ENCODE results near the gene CD9.
"Not testable (repeated sequence)": the region's sequence is repeated elsewhere in the genome, so short reads cannot be mapped to it uniquely, and the experiment has no call there.

CD9 gene, protein sequence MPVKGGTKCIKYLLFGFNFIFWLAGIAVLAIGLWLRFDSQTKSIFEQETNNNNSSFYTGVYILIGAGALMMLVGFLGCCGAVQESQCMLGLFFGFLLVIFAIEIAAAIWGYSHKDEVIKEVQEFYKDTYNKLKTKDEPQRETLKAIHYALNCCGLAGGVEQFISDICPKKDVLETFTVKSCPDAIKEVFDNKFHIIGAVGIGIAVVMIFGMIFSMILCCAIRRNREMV

DNA sequence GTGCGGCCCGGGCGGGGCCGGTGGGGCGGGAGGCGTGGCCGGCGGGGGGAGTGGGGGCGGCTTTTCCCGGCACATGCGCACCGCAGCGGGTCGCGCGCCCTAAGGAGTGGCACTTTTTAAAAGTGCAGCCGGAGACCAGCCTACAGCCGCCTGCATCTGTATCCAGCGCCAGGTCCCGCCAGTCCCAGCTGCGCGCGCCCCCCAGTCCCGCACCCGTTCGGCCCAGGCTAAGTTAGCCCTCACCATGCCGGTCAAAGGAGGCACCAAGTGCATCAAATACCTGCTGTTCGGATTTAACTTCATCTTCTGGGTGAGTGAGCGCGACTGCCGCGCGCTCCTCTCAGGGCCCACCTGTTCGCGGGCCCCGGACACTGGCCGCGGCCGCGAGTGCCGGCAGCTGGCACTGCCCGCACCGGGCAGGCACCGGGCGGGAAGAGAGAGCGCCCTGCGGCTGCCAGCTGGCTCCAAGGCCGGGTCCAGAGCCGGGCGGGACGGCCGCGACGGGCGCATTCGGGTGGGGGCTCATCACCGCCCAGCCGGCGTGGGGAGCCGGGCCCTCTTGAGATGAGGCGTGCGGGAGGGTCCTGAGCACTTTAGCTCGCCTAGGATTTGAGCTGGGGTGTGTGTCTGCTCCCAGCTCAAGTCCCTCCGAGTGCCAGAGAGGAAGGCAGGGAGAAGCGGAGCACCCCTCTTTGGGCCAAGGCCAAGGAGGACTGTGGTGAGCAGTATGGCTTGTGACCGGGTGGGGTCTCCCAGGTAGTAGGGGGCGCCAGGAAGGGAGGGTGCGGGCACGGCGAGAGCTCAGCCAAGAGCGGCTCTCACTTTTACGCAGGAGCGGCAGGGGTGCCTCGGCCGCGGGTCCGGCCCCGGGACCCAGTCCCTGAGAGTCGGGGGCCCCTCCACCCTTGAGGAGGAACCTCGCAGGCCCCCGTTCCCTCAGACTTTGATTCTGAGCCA is at the start of gene CD9:
Gene CD9 (plus strand): TSS at position 145 of the 957 bp plus-strand sequence. CDS start 100 bp downstream, at position 245.
- Histone ChIP-seq H3K9me3 (ENCODE audit: control insufficient read depth in 5 of 5, low read length in 5 of 5) (no peaks in the 10 kb centered on the region), H3K27me3 (ENCODE audit: control insufficient read depth in 5 of 5, insufficient read depth in 4 of 5, low read length in 5 of 5) (peaks cover 0 to 24% (median 2%) of the 10 kb centered on the region in 5 donors)

DNA sequence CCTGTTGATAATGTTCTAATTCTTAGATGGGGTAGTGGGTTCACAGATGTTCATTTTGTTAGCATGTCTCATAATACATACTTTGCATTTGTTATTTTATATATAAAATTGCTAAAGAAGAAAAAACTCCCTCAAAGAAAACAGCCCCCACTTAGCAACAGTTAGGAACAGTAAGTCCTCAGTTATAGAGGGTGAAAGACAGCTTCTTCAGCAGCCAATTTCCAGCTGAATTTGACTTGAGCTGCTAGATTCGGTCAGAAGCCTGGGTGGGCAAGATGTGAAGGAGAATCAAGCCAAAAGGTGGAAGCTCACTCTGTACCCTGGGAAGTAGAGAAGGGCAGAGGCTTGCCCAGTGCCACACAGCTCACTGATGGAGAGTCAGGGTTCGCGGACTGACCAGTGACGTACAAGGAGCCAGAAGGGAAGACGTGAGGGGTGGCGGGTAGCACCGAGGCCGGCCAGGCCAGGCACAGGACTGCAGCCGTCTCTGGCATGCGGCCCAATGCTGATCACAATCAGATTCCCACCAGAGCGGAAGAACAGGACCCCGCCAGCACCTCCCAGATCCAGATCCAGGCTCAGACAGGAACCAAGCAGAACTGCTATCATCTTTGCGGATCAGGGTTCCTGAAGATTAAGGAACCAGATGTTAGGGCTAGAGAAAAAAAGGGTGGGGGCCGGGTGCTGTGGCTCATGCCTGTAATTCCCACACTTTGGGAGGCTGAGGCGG is 45.3 kb upstream of the CD9 start:
- Histone ChIP-seq H3K27me3 (ENCODE audit: control insufficient read depth in 5 of 5, insufficient read depth in 4 of 5, low read length in 5 of 5) (peaks cover 0 to 8% (median 2%) of the 10 kb centered on the region in 5 donors), H3K4me3 (ENCODE audit: low read depth in 1 of 5, low read length in 5 of 5) (no peak overlapping the region), H3K4me1 (ENCODE audit: control insufficient read depth in 5 of 5, insufficient read depth in 5 of 5, low read length in 5 of 5) (peaks cover 0 to 18% (median 0%) of the 10 kb centered on the region in 5 donors), H3K36me3 (ENCODE audit: control insufficient read depth in 5 of 5, insufficient read depth in 5 of 5, low read length in 5 of 5) (no peaks in the 10 kb centered on the region), H3K9ac (ENCODE audit: low read length in 5 of 5) (no peak overlapping the region), H3K9me3 (ENCODE audit: control insufficient read depth in 5 of 5, low read length in 5 of 5) (peaks cover 0 to 3% (median 0%) of the 10 kb centered on the region in 5 donors), H3K27ac (ENCODE audit: low read depth, low read length) (peak overlapping the region; percentile 41)

More for the DNA sequence above, at the start of gene CD9:
- Histone ChIP-seq H3K36me3 (ENCODE audit: control insufficient read depth in 5 of 5, insufficient read depth in 5 of 5, low read length in 5 of 5) (no peaks in the 10 kb centered on the region), H3K4me3 (ENCODE audit: low read depth in 1 of 5, low read length in 5 of 5) (peak within 1 kb of the TSS; percentile 67 to 78 (median 75)), H3K4me1 (ENCODE audit: control insufficient read depth in 5 of 5, insufficient read depth in 5 of 5, low read length in 5 of 5) (peaks cover 3 to 53% (median 49%) of the 10 kb centered on the region in 5 donors), H3K27ac (ENCODE audit: low read depth, low read length) (peak within 1 kb of the TSS; percentile 37), H3K9ac (ENCODE audit: low read length in 5 of 5) (peak within 1 kb of the TSS; percentile 56 to 83 (median 71))

DNA sequence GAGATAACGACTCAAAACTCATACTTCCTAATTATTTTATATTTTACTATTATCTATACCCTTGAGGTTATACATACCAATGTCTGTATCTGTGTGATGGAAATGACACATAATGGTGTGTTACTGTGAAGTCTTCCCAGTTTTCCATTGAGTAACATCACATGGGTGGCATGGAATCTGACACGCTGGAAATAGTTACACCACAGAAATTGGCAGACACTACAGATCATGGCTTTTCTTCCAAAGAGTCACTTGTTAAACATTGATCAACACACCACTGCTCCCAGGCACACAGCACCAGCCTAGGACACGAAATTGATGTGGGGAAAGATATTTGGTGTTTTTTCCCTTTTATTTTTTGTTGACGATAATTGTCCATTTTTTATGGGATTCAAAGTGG is 42.7 kb upstream of the CD9 start:
- Histone ChIP-seq H3K27me3 (ENCODE audit: control insufficient read depth in 5 of 5, insufficient read depth in 4 of 5, low read length in 5 of 5) (peaks cover 0 to 8% (median 2%) of the 10 kb centered on the region in 5 donors), H3K9ac (ENCODE audit: low read length in 5 of 5) (no peak overlapping the region), H3K36me3 (ENCODE audit: control insufficient read depth in 5 of 5, insufficient read depth in 5 of 5, low read length in 5 of 5) (no peaks in the 10 kb centered on the region), H3K27ac (ENCODE audit: low read depth, low read length) (no peak overlapping the region), H3K4me1 (ENCODE audit: control insufficient read depth in 5 of 5, insufficient read depth in 5 of 5, low read length in 5 of 5) (peaks cover 4 to 29% (median 9%) of the 10 kb centered on the region in 5 donors), H3K9me3 (ENCODE audit: control insufficient read depth in 5 of 5, low read length in 5 of 5) (peaks cover 0 to 3% (median 0%) of the 10 kb centered on the region in 5 donors), H3K4me3 (ENCODE audit: low read depth in 1 of 5, low read length in 5 of 5) (no peak overlapping the region)

DNA sequence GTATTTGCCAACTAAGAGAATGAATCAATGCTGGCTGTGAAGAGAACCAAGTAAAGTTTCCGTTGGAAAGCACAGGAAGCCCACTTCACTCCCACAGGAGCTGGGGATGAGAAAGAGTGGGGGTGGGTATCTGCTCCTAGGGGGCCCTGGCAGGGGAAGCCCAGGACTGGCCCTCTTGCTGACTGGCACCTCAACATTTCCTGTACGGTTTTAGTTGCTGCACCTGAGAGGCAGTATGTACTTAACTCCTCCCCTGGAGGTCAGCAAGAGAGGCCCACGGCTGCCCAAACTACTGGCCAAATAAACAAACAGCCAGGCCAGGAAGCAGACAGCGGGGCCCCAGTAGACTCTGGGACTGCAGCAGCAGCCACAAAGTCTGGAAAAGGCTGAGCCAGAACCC is 41.9 kb upstream of the CD9 start:
- H3K27me3 ChIP-seq (ENCODE audit: control insufficient read depth in 5 of 5, insufficient read depth in 4 of 5, low read length in 5 of 5): peaks cover 0 to 8% (median 2%) of the 10 kb centered on the region in 5 donors
- no peak overlapping the region for H3K9ac ChIP-seq (ENCODE audit: low read length in 5 of 5)
- peaks cover 4 to 29% (median 9%) of the 10 kb centered on the region in 5 donors for H3K4me1 ChIP-seq (ENCODE audit: control insufficient read depth in 5 of 5, insufficient read depth in 5 of 5, low read length in 5 of 5)
- H3K4me3 ChIP-seq (ENCODE audit: low read depth in 1 of 5, low read length in 5 of 5): no peak overlapping the region
- no peaks in the 10 kb centered on the region for H3K36me3 ChIP-seq (ENCODE audit: control insufficient read depth in 5 of 5, insufficient read depth in 5 of 5, low read length in 5 of 5)
- peaks cover 0 to 3% (median 0%) of the 10 kb centered on the region in 5 donors for H3K9me3 ChIP-seq (ENCODE audit: control insufficient read depth in 5 of 5, low read length in 5 of 5)
- no peak overlapping the region for H3K27ac ChIP-seq (ENCODE audit: low read depth, low read length)

DNA sequence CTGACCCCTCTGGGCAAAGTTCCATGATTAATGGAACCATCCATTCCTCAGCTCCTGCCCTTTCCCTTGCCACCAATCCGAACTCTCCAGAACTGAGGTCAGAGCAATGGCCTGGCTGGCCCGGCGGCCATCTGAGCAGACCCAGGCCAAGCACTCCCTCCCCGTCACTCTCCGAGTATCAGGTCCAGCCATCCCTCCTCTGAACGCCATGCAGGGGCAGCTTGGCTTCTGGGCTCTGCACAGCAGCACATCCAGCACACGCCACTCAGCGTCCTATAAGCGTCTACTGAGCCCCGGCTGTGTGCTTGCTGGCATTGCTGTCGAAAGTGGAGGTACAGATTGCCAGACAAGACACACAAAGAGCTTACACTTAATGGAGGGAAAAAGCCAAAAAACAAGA is 41.5 kb upstream of the CD9 start:
- H3K4me3 ChIP-seq (ENCODE audit: low read depth in 1 of 5, low read length in 5 of 5): no peak overlapping the region
- H3K9me3 ChIP-seq (ENCODE audit: control insufficient read depth in 5 of 5, low read length in 5 of 5): peaks cover 0 to 3% (median 0%) of the 10 kb centered on the region in 5 donors
- peaks cover 4 to 29% (median 9%) of the 10 kb centered on the region in 5 donors for H3K4me1 ChIP-seq (ENCODE audit: control insufficient read depth in 5 of 5, insufficient read depth in 5 of 5, low read length in 5 of 5)
- H3K9ac ChIP-seq (ENCODE audit: low read length in 5 of 5): no peak overlapping the region
- H3K27me3 ChIP-seq (ENCODE audit: control insufficient read depth in 5 of 5, insufficient read depth in 4 of 5, low read length in 5 of 5): peaks cover 0 to 8% (median 2%) of the 10 kb centered on the region in 5 donors
- no peak overlapping the region for H3K27ac ChIP-seq (ENCODE audit: low read depth, low read length)
- no peaks in the 10 kb centered on the region for H3K36me3 ChIP-seq (ENCODE audit: control insufficient read depth in 5 of 5, insufficient read depth in 5 of 5, low read length in 5 of 5)

DNA sequence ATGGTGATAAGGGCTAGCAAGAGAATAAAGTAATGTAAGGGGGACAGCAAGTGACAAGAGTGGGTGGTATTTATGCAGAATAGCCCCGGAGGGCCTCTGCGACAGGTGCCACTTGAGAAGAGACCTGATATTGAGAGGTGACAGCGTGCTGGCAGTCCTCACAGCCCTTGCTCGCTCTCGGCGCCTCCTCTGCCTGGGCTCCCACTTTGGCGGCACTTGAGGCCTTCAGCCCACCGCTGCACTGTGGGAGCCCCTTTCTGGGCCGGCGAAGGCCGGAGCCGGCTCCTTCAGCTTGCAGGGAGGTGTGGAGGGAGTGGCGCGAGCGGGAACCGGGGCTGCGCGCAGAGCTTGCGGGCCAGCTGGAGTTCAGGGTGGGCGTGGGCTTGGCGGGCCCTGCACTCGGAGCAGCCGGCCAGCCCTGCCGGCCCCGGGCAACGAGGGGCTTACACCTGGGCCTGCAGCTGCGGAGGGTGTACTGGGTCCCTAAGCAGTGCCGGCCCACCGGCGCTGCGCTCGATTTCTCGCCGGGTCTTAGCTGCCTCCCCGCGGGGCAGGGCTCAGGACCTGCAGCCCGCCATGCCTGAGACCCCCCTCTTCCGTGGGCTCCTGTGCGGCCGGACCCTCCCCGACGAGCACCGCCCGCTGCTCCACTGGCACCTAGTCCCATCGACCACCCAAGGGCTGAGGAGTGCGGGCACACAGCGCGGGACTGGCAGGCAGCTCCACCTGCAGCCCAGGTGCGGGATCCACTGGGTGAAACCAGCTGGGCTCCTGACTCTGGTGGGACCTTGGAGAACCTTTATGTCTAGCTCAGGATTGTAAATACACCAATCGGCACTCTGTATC is 40.8 kb upstream of the CD9 start:
- peaks cover 4 to 29% (median 9%) of the 10 kb centered on the region in 5 donors for H3K4me1 ChIP-seq (ENCODE audit: control insufficient read depth in 5 of 5, insufficient read depth in 5 of 5, low read length in 5 of 5)
- not testable (repeated sequence) for H3K9ac ChIP-seq (ENCODE audit: low read length in 5 of 5); H3K27me3 ChIP-seq (ENCODE audit: control insufficient read depth in 5 of 5, insufficient read depth in 4 of 5, low read length in 5 of 5); H3K9me3 ChIP-seq (ENCODE audit: control insufficient read depth in 5 of 5, low read length in 5 of 5); H3K36me3 ChIP-seq (ENCODE audit: control insufficient read depth in 5 of 5, insufficient read depth in 5 of 5, low read length in 5 of 5); H3K4me3 ChIP-seq (ENCODE audit: low read depth in 1 of 5, low read length in 5 of 5); H3K27ac ChIP-seq (ENCODE audit: low read depth, low read length)

DNA sequence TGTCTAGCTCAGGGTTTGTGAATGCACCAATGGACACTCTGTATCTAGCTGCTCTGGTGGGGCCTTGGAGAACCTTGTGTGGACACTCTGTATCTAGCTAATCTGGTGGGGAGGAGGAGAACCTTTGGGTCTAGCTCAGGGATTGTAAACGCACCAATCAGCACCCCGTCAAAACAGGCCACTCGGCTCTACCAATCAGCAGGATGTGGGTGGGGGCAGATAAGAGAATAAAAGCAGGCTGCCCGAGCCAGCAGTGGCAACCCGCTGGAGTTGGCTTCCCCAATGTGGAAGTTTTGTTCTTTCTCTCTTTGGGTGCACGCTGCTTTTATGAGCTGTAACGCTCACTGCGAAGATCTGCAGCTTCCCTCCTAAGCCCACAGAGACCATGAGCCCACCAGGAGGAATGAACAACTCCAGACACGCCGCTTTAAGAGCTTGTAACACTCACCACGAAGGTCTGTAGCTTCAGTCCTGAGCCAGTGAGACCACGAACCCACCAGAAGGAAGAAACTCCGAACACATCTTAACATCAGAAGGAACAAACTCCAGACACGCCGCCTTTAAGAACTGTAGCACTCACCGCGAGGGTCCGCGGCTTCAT is 40.1 kb upstream of the CD9 start:
- H3K9me3 ChIP-seq (ENCODE audit: control insufficient read depth in 5 of 5, low read length in 5 of 5); H3K27me3 ChIP-seq (ENCODE audit: control insufficient read depth in 5 of 5, insufficient read depth in 4 of 5, low read length in 5 of 5); H3K9ac ChIP-seq (ENCODE audit: low read length in 5 of 5); H3K36me3 ChIP-seq (ENCODE audit: control insufficient read depth in 5 of 5, insufficient read depth in 5 of 5, low read length in 5 of 5); H3K27ac ChIP-seq (ENCODE audit: low read depth, low read length); H3K4me3 ChIP-seq (ENCODE audit: low read depth in 1 of 5, low read length in 5 of 5): not testable (repeated sequence)
- peaks cover 4 to 27% (median 9%) of the 10 kb centered on the region in 5 donors for H3K4me1 ChIP-seq (ENCODE audit: control insufficient read depth in 5 of 5, insufficient read depth in 5 of 5, low read length in 5 of 5)

DNA sequence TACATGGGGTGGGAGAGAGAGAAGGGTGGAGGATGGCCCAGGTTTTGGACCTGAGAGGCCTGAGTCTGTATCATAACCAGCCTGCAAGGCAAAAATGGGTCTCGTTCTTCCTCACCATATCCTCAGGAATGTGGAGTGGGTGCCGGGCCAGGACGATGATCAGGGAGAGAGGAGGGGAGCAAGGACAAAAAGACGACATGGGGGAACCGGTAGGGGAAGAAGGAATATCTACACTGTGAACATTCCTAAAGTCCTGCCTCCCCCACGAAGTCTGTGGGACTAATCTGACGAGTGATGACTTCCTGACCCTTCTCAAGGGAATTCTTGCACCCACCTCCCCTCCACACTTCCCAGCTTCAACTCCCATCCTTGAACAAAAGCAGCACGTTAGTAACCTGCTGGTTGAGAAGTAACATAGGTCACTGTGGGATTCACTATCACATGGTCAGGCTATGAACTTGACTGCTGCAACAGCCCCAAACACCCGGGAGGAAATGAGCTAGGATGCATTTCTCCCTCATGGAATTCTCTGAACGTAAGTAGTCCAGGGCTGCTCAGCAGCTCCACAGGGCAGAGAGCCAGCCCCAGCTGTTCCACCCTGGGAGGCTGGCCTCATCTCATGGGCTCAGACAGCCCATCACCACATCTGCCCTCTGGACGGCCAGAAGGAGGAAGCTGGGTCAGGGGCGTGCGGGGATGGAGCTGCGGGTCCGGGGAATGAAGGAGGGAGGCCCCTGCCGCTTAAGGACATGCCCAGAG is 38.9 kb upstream of the CD9 start:
- Histone ChIP-seq H3K9ac (ENCODE audit: low read length in 5 of 5) (no peak overlapping the region), H3K27ac (ENCODE audit: low read depth, low read length) (no peak overlapping the region)

More for the DNA sequence above, 38.9 kb upstream of the CD9 start:
- Histone ChIP-seq H3K36me3 (ENCODE audit: control insufficient read depth in 5 of 5, insufficient read depth in 5 of 5, low read length in 5 of 5) (no peaks in the 10 kb centered on the region), H3K27me3 (ENCODE audit: control insufficient read depth in 5 of 5, insufficient read depth in 4 of 5, low read length in 5 of 5) (peaks cover 0 to 8% (median 2%) of the 10 kb centered on the region in 5 donors), H3K4me3 (ENCODE audit: low read depth in 1 of 5, low read length in 5 of 5) (no peak overlapping the region), H3K4me1 (ENCODE audit: control insufficient read depth in 5 of 5, insufficient read depth in 5 of 5, low read length in 5 of 5) (peaks cover 4 to 24% (median 9%) of the 10 kb centered on the region in 5 donors), H3K9me3 (ENCODE audit: control insufficient read depth in 5 of 5, low read length in 5 of 5) (peaks cover 0 to 3% (median 0%) of the 10 kb centered on the region in 5 donors)

Data from subcutaneous abdominal adipose tissue (tissue), 5 donors.